Measurements from ENCODE around the gene PHYHD1.

Gene PHYHD1

GRCh38 chr9:128979111-128979510, 58.3 kb downstream of the PHYHD1 start:
- DNase-seq (ENCODE audit: low spot score): no peak

- no peak for DNase-seq (ENCODE audit: low spot score)
Measured at GRCh38 chr9:128983536-128983935, 62.8 kb downstream of the PHYHD1 start.

GRCh38 chr9:128986671-128987070, 65.9 kb downstream of the PHYHD1 start:
- no peak for DNase-seq (ENCODE audit: low spot score)

GRCh38 chr9:128987805-128988204, 67.0 kb downstream of the PHYHD1 start:
- no peak for DNase-seq (ENCODE audit: low spot score)
